HS-27A (cell line): Measurements from ENCODE around the gene MDM2.
"Not testable (repeated sequence)": the region's sequence is repeated elsewhere in the genome, so short reads cannot be mapped to it uniquely, and the experiment has no call there.

Experiments
- DNase-seq: peaks from one replicate; pipeline ENCODE4 v3.0.0-alpha.2; 2012; ENCODE audit warnings: low read depth, missing footprints

The MDM2 gene

GRCh38 chr12:68785823-68786222 is 22.2 kb upstream of the MDM2 start:
- no peak for DNase-seq

GRCh38 chr12:68786929-68787328 is 21.0 kb upstream of the MDM2 start:
- no peak for DNase-seq

GRCh38 chr12:68788554-68789143 is 19.3 kb upstream of the MDM2 start:
- DNase-seq: no peak

DNA sequence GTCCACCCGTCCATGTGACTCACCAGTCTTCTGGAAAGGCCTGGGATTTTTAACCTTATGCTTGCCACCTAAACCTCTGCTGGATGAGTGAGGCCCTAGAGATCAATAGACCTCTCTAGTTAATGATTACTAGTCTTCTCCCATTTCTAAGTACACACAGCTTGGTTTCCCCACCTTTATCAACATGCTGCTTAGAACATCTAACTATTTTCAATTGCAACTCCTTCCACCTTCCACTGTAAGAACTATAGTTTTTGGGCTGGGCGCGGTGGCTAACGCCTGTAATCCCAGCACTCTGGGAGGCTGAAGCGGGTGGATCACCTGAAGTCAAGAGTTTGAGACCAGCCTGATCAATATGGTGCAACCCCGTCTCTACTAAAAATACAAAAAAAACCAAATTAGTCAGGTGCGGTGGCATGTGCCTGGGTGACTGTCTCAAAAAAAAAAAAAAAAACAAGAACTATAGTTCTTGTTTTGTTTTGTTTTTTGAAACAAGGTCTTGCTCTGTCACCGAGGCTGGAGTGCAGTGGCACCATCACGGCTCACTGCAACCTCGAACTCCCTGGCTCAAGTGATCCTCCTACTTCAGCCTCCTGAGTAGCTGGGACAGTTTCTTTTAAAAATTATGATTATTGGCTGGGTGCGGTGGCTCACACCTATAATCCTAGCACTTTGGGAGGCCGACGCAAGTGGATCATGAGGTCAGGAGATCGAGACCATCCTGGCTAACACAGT is 18.7 kb upstream of the MDM2 start:
- DNase-seq: no peak

DNA sequence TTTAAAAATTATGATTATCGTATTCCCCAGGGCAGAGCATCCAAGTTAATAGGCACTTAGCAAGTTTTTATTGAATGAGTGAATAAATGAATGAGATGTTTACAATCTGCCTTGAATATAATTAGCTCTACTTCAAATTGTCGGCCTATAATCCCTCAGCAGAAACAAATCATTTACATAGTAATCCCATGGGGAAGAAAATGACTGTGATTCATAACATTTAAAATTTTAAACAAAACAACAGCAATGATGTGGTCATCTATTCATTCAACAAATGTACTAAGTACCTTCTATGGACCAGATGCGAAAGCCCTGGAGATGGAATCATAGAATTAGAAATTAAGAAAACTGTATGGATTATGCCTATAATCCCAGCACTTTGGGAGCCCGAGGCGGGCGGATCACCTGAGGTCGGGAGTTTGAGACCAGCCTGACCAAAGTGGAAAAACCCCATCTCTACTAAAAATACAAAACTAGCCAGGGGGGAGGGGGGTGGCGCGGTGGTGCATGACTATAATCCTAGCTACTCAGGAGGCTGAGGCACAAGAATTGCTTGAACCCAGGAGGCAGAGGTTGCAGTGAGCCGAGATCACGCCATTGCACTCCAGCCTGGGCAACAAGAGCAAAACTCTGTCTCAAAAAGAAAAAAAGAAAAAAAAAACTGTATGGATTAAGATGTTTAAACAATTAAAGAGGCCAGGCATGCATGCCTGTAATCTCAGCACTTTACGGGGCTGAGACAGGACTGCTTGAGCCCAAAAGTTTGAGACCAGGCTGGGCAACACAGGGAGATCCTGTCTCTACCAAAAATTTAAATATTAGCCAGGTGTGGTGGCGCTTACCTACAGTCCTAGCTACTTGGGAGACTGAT is 17.7 kb upstream of the MDM2 start:
- DNase-seq: no peak

DNA sequence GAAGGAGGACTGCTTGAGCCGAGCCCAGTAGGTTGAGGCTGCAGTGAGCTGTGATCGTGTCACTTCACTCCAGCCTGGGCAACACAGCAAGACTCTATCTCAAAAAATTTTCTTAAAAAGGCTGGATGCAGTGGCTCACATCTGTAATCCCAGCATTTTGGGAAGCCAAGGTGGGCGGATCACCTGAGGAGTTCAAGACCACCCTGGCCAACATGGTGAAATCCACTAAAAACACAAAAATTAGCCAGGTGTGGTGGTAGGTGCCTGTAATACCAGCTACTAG is 17.1 kb upstream of the MDM2 start:
- no peak for DNase-seq

DNA sequence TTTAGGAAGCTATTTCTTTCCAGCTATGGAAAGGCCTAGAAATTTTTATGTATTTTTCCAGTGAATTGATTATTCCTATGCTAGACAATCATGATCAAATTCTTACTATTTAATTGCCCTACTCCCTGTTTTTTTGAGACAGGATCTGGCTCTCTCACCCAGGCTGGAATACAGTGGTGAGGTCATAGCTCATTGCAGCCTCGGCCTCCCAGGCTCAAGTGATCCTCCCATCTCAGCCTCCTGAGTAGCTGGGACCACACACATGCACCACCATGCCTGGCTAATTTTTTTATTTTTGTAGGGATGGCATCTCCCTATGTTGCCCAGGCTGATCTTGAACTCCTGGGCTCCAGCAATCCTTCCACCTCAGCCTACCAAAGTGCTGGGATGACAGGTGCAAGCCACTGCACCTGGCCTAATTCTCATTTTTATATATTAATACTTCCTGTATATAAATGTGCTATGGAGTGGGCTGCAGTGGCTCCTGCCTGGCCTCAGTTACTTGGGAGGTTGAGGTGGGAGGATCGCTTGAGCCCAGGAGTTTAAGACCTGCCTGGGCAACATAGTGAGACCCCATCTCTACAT is 16.0 kb upstream of the MDM2 start:
- DNase-seq: no peak

DNA sequence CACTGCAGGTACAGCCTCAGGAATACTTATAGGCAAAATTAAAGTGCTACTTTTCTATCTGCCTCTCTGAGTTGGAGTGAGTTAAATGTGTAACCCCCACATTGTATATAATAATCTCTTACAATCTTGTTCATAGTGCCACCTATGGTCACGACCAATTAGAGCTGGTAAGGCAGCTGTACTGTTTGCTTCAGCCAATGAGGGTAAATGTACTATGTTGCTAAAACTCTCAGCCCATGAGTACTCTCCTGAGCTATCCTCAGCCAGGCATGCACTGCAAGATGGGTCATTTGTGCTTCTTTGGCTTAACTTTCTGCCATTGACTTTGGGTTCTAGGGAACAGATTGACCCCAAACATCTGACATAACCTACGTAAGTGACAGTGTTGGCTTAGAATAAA is 15.0 kb upstream of the MDM2 start:
- peak; percentile 17 for DNase-seq

GRCh38 chr12:68793436-68793835 is 14.5 kb upstream of the MDM2 start:
- no peak for DNase-seq

- DNase-seq: no peak
Observed at GRCh38 chr12:68793975-68794652, 13.9 kb upstream of the MDM2 start.

GRCh38 chr12:68794653-68795251 is 13.2 kb upstream of the MDM2 start:
- DNase-seq: peak; percentile 38

DNA sequence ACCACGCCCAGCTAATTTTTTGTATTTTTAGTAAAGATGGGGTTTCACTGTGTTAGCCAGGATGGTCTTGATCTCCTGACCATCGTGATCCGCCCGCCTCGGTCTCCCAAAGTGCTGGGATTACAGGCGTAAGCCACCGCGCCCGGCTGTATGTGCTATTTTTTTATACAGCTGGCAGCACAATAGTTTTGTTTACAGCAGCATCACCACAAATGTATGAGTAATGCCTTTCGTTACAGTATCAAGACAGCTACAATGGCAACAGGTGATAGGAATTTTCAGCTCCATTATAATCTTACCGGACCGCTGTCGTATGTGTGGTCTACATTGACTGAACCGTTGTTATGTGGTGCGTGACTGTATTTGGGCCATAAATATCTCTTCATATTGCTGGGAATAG is 11.6 kb upstream of the MDM2 start:
- DNase-seq: no peak

DNA sequence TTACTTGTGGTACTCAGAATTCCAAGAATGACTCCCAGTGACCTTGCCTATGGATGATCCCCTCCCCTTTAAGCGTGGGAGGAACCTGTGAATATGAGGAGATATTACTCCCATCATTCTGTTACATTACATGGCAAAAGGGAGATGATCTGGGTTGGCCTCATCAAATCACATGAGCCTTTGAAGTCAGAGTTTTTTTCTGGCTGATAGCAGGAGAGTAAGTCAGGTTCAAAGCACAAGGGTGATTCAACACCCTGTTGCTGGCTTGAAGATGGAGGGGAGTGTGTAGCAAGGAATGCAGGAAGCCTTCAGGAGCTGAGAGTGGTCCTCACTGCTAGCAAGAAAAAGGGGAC is 9.1 kb upstream of the MDM2 start:
- no peak for DNase-seq

DNA sequence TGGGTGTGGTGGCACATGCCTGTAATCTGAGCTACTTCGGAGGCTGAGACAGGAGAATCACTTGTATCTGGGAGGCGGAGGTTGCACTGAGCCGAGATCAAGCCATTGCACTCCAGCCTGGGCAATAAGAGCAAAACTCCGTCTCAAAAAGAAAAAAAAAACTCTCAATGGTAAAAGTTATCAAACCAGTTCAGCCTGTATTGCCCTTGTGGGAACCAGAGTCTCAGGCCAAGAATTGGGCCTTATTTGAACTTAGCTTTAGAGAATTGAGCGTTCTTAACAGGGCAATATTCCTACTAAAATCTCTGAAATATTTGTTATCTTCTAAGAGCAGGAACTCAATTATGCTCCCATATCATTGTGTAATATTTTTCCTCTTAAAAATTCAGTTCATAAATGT is 7.7 kb upstream of the MDM2 start:
- no peak for DNase-seq

- not testable (repeated sequence) for DNase-seq
Observed at GRCh38 chr12:68801124-68801523, 6.9 kb upstream of the MDM2 start.

DNA sequence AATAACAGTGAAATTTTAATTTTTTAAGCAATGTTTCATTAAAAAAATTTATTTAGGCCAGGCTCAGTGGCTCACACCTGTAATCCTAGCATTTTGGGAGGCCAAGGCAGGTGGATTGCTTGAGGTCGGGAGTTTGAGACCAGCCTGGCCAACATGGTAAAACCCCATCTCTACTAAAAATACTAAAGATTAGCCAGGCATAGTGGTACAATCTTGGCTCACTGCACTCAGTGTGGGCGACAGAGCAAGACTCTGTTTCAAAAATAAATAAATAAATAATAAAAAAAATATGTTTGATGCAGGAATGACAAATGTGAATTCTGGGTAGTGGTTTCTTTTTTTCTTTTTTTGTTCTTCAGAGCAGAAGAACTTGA is 5.6 kb upstream of the MDM2 start:
- not testable (repeated sequence) for DNase-seq

- DNase-seq: not testable (repeated sequence)
Observed at GRCh38 chr12:68802911-68803651, 4.9 kb upstream of the MDM2 start.

GRCh38 chr12:68803948-68804656 is 3.9 kb upstream of the MDM2 start:
- DNase-seq: no peak

DNA sequence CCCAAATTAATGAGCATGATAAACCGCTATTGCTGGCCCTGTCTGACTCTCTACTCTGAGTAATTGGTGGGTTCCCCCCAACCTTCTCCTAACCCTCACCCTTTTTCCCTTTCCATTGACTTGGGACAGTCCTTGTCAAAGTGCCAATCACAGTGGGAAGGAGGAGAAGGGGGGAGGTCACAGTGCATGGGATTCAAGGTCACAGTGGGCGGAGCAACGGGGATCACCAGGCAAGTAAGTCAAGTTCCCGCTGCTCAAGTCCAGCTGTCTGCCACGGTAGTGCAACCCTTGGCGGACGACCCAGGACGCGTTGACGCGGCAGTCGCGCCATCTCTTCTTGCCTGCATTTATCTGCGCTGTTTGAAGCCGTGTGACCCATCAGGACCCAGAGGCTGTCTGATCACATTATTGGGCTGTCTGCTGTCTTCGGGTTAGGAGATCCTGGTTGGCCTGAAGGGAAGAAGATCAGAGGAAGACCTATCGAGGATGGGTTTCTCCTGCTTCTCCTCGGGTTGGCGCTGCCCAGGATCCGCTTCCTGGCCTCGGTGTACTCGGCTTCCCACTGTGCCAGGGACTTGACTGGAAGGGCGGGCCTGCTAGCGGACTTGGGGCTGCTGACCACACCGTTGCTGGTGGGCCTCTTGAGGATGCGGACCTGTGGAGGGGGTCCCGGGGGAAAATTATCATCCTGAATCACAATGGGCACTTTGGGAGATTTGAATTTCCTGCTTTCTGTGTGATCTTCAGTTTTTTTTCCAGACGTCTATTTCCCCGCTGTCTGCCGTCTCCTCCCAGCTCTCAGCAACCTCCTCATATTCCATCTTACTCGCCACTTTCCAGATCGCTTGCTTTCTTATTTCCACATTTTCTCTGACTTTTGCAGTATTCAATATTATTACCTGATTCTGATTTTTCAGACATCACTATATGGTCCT is 3.1 kb upstream of the MDM2 start:
- DNase-seq: no peak
